ENCODE measurements around the gene IGF1. TPM values are rescaled to one million over a fixed set of nuclear protein-coding genes. Genes with fewer than 3 reads are reported as not detected.

Gene IGF1
- total and polyA plus RNA-seq, 10 of the 15 experiments (the other 5 are each of a cell fraction or from before 2014, with no cell fraction given), result 2.4 to 9.2 (median 3.5) TPM

GRCh38 chr12:102419094-102419764 is 61.1 kb downstream of the IGF1 start (continued):
- no peak for TF ChIP-seq ZNF592 (IDR thresholded peaks at IDR 0.05)
- no peak for TF ChIP-seq NFYB (IDR thresholded peaks at IDR 0.05; ENCODE audit: insufficient read depth, low read depth, low read length)

GRCh38 chr12:102417055-102417454 is 63.3 kb downstream of the IGF1 start:
- FAIRE-seq (no peak), ATAC-seq (no peak), DNase-seq (ENCODE audit: low read depth, low spot score) (no peak)
- intact Hi-C loops (cut with micrococcal nuclease; ENCODE audit: unreplicated experiment) (no loop called here), in situ Hi-C loops (cut with MboI) (no loop called here)
- ChIA-PET POLR2A (no interaction called here), SMC1A (ENCODE audit: uncharacterized antibody, unreplicated experiment) (no interaction called here), CTCF (no interaction called here), RAD21 (ENCODE audit: unreplicated experiment) (no interaction called here)
- Histone ChIP-seq H3K9me3 (replicated peaks; ENCODE audit: control insufficient read depth, insufficient read depth, low read length) (no peaks in the 10 kb centered on the region), H3K27me3 (replicated peaks in 1 of 2; ENCODE audit: control insufficient read depth in 2 of 2, insufficient read depth in 2 of 2, low read length in 1 of 2) (no peaks in the 10 kb centered on the region), H3K36me3 (ENCODE audit: control insufficient read depth in 2 of 2, insufficient read depth in 2 of 2, low read length in 1 of 2) (no peaks in the 10 kb centered on the region; a peak in 1 of 4 replicates), H3K79me2 (ENCODE audit: control insufficient read depth, insufficient read depth, low read length) (no peaks in the 10 kb centered on the region), H3K4me3 (no peak overlapping the region), H3K4me2 (ENCODE audit: control insufficient read depth, insufficient read depth) (no peak overlapping the region), H3K4me1 (ENCODE audit: control insufficient read depth, insufficient read depth, low read length) (no peaks in the 10 kb centered on the region), H2AFZ (ENCODE audit: control insufficient read depth, low read depth, low read length) (no peak overlapping the region), H3K27ac (ENCODE audit: control insufficient read depth, insufficient read depth) (no peak overlapping the region), H3K9ac (ENCODE audit: control insufficient read depth, insufficient read depth, low read length) (no peak overlapping the region), H4K20me1 (ENCODE audit: control insufficient read depth, insufficient read depth) (no peaks in the 10 kb centered on the region; the same call in 1 of the 2 replicates)
- BruUV-seq (replicated peaks), result no TSS peak
- no peak for TF ChIP-seq CHD4 (IDR thresholded peaks at IDR 0.05)
- TF ChIP-seq KAT2A (conservative IDR thresholded peaks at IDR 0.05; ENCODE audit: control insufficient read depth, low read depth, low read length), result no peak
- TF ChIP-seq ZNF622 (IDR thresholded peaks at IDR 0.05), result no peak
- WGBS (ENCODE audit: insufficient coverage, insufficient replicate concordance, low lambda C conversion rate, missing lambda C conversion rate), result 65% methylated on average over 2 of the region's 2 CpGs
